Astrocyte (in vitro differentiated cells and primary cell): Measurements from ENCODE around the gene NDUFS1. TPM values are rescaled to one million over a fixed set of nuclear protein-coding genes. Genes with fewer than 3 reads are reported as not detected.

ENCODE experiments used
- DNase-seq: peaks from one replicate; pipeline ENCODE4 v3.0.0-alpha.2; 2010; ENCODE audit warnings: low read depth
- FAIRE-seq: peaks from 2 replicates; lab custom pipeline; 2011; peaks lifted over from hg19 to GRCh38; lab: Jason Lieb, UNC
- H2AFZ ChIP-seq: 2 replicates; pipeline ENCODE4 v1.6.0; 2012; ENCODE audit warnings: low read depth, low read length, inconsistent platforms
- H3K27ac ChIP-seq: 2 replicates; pipeline ENCODE4 v1.5.1; 2011; ENCODE audit warnings: low read depth, low read length, inconsistent platforms
- H3K27me3 ChIP-seq: 2 replicates; pipeline ENCODE4 v1.6.0; 2011; ENCODE audit warnings: low read length, inconsistent platforms; ENCODE audit not compliant: insufficient read depth
- H3K36me3 ChIP-seq: 2 replicates; pipeline ENCODE4 v1.5.1; 2011; ENCODE audit warnings: low read length, inconsistent platforms; ENCODE audit not compliant: insufficient read depth
- H3K4me1 ChIP-seq: 2 replicates; pipeline ENCODE4 v1.5.1; 2011; ENCODE audit warnings: low read length, inconsistent platforms; ENCODE audit not compliant: insufficient read depth
- H3K4me2 ChIP-seq: 2 replicates; pipeline ENCODE4 v1.6.0; 2012; ENCODE audit warnings: low read length, inconsistent platforms
- H3K4me3 ChIP-seq: 2 replicates; pipeline ENCODE4 v1.5.1; 2011; ENCODE audit warnings: low read depth, mild to moderate bottlenecking, low read length, inconsistent platforms; ENCODE audit not compliant: insufficient read depth
- H3K79me2 ChIP-seq: 2 replicates; pipeline ENCODE4 v1.6.0; 2012; ENCODE audit warnings: mild to moderate bottlenecking, low read length, inconsistent platforms; ENCODE audit not compliant: insufficient read depth
- H3K9ac ChIP-seq: 2 replicates; pipeline ENCODE4 v1.6.0; 2012; ENCODE audit warnings: mild to moderate bottlenecking, low read length, inconsistent platforms
- H3K9me3 ChIP-seq: 2 replicates; pipeline ENCODE4 v1.5.1; 2012; ENCODE audit warnings: low read depth, mild to moderate bottlenecking, low read length, inconsistent platforms; ENCODE audit not compliant: insufficient read depth
- H4K20me1 ChIP-seq: 2 replicates; pipeline ENCODE4 v1.6.0; 2012; ENCODE audit warnings: low read length, inconsistent platforms; ENCODE audit not compliant: insufficient read depth
- H3K27ac Mint-ChIP-seq: one replicate; pipeline ENCODE4 v1.8.0; 2021; ENCODE audit warnings: mild to moderate bottlenecking, mixed read lengths; ENCODE audit not compliant: unreplicated experiment
- H3K27me3 Mint-ChIP-seq: one replicate; pipeline ENCODE4 v1.8.0; 2021; ENCODE audit warnings: low read depth, mixed read lengths; ENCODE audit not compliant: unreplicated experiment
- H3K36me3 Mint-ChIP-seq: one replicate; pipeline ENCODE4 v1.8.0; 2021; ENCODE audit warnings: low read depth, mixed read lengths; ENCODE audit not compliant: unreplicated experiment
- H3K4me1 Mint-ChIP-seq: one replicate; pipeline ENCODE4 v1.8.0; 2021; ENCODE audit warnings: low read depth, mixed read lengths; ENCODE audit not compliant: unreplicated experiment
- H3K4me3 Mint-ChIP-seq: one replicate; pipeline ENCODE4 v1.8.0; 2021; ENCODE audit warnings: mild to moderate bottlenecking, moderate library complexity, mixed read lengths; ENCODE audit not compliant: unreplicated experiment
- H3K9me3 Mint-ChIP-seq: one replicate; pipeline ENCODE4 v1.8.0; 2021; ENCODE audit warnings: mild to moderate bottlenecking, mixed read lengths; ENCODE audit not compliant: unreplicated experiment
- EZH2 ChIP-seq: IDR thresholded peaks from 2 replicates; pipeline ENCODE4 v1.6.1; 2012; ENCODE audit warnings: mild to moderate bottlenecking, low read length, inconsistent platforms; ENCODE audit not compliant: insufficient read depth
- total RNA-seq: library from RNA; stranded (reverse); gene quantifications from 2 replicates; pipeline ENCODE4 v1.2.1, GENCODE V29; 2021
- TF ChIP-seq, protein P1 (sequence below): IDR thresholded peaks from 2 replicates; pipeline ENCODE4 v1.5.1; 2011; ENCODE audit warnings: low read depth, mild to moderate bottlenecking, inconsistent platforms, low read length, moderate library complexity; ENCODE audit not compliant: insufficient read depth

Gene NDUFS1
- total RNA-seq, 1 donor from 2014 or later = 100 TPM

- Mint-ChIP-seq H3K9me3 (no peaks in the 10 kb centered on the region), H3K27ac (no peak overlapping the region), H3K4me1 (no peaks in the 10 kb centered on the region), H3K27me3 (no peaks in the 10 kb centered on the region), H3K4me3 (no peak overlapping the region), H3K36me3 (peaks cover 2% of the 10 kb centered on the region)
- FAIRE-seq (no peak), DNase-seq (no peak)
- Histone ChIP-seq H3K4me2 (no peak overlapping the region), H3K36me3 (no peaks in the 10 kb centered on the region), H3K27me3 (no peaks in the 10 kb centered on the region), H2AFZ (no peak overlapping the region), H3K9me3 (no peaks in the 10 kb centered on the region), H4K20me1 (peaks cover 47% of the 10 kb centered on the region), H3K4me3 (no peak overlapping the region), H3K79me2 (peaks cover 90% of the 10 kb centered on the region), H3K4me1 (no peaks in the 10 kb centered on the region), H3K9ac (no peak overlapping the region), H3K27ac (no peak overlapping the region)
- TF ChIP-seq, protein P1, sequence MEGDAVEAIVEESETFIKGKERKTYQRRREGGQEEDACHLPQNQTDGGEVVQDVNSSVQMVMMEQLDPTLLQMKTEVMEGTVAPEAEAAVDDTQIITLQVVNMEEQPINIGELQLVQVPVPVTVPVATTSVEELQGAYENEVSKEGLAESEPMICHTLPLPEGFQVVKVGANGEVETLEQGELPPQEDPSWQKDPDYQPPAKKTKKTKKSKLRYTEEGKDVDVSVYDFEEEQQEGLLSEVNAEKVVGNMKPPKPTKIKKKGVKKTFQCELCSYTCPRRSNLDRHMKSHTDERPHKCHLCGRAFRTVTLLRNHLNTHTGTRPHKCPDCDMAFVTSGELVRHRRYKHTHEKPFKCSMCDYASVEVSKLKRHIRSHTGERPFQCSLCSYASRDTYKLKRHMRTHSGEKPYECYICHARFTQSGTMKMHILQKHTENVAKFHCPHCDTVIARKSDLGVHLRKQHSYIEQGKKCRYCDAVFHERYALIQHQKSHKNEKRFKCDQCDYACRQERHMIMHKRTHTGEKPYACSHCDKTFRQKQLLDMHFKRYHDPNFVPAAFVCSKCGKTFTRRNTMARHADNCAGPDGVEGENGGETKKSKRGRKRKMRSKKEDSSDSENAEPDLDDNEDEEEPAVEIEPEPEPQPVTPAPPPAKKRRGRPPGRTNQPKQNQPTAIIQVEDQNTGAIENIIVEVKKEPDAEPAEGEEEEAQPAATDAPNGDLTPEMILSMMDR = no peak
- TF ChIP-seq EZH2 = no peak
Observed at GRCh38 chr2:206071807-206072206, 87.4 kb downstream of the NDUFS1 start.

- Histone ChIP-seq H3K79me2 (peaks cover 89% of the 10 kb centered on the region), H3K27me3 (no peaks in the 10 kb centered on the region), H3K4me1 (no peaks in the 10 kb centered on the region), H3K4me2 (no peak overlapping the region), H3K9me3 (no peaks in the 10 kb centered on the region), H3K36me3 (no peaks in the 10 kb centered on the region), H3K27ac (no peak overlapping the region), H3K4me3 (no peak overlapping the region), H4K20me1 (peaks cover 53% of the 10 kb centered on the region), H3K9ac (no peak overlapping the region), H2AFZ (no peak overlapping the region)
- Mint-ChIP-seq H3K4me1 (no peaks in the 10 kb centered on the region), H3K27ac (no peak overlapping the region), H3K4me3 (no peak overlapping the region), H3K9me3 (no peaks in the 10 kb centered on the region), H3K27me3 (no peaks in the 10 kb centered on the region), H3K36me3 (peaks cover 2% of the 10 kb centered on the region)
- no peak for FAIRE-seq
- TF ChIP-seq EZH2 = no peak
- TF ChIP-seq, protein P1 = no peak
- DNase-seq = no peak
Observed at GRCh38 chr2:206069417-206069816, 89.8 kb downstream of the NDUFS1 start.

GRCh38 chr2:206068207-206068606 is 91.0 kb downstream of the NDUFS1 start:
- no peak overlapping the region for H3K27ac ChIP-seq
- H3K36me3 Mint-ChIP-seq = peaks cover 2% of the 10 kb centered on the region
- H3K9me3 Mint-ChIP-seq = no peaks in the 10 kb centered on the region
- FAIRE-seq (no peak), DNase-seq (no peak)
- no peaks in the 10 kb centered on the region for H3K4me1 Mint-ChIP-seq
- no peak overlapping the region for H3K4me3 ChIP-seq
- no peak overlapping the region for H3K4me2 ChIP-seq
- no peak overlapping the region for H3K9ac ChIP-seq
- H3K4me3 Mint-ChIP-seq = no peak overlapping the region
- H3K27me3 Mint-ChIP-seq = no peaks in the 10 kb centered on the region
- peaks cover 87% of the 10 kb centered on the region for H3K79me2 ChIP-seq
- no peaks in the 10 kb centered on the region for H3K27me3 ChIP-seq
- H2AFZ ChIP-seq = no peak overlapping the region
- no peak overlapping the region for H3K27ac Mint-ChIP-seq
- H3K36me3 ChIP-seq = no peaks in the 10 kb centered on the region
- TF ChIP-seq, protein P1 = no peak
- no peak for TF ChIP-seq EZH2
- no peaks in the 10 kb centered on the region for H3K9me3 ChIP-seq
- no peaks in the 10 kb centered on the region for H3K4me1 ChIP-seq
- H4K20me1 ChIP-seq = peaks cover 50% of the 10 kb centered on the region

Other genes with a start within 250 kb of the NDUFS1 start
- 20.1 and 21.1 TPM in 2 replicates for gene INO80D, start 73.3 kb downstream of the NDUFS1 start, total RNA-seq
- gene EEF1B2, start 451 bp upstream of the NDUFS1 start, total RNA-seq = 518 and 546 TPM in 2 replicates
- gene ZDBF2, start 115.2 kb upstream of the NDUFS1 start, total RNA-seq = 40.9 and 43.6 TPM in 2 replicates